NB4 (cell line): ENCODE data around the gene TRIM54.

ENCODE experiments used
- DNase-seq: peaks from one replicate; pipeline ENCODE4 v3.0.0; 2010; ENCODE audit warnings: low read depth
- H3K4me3 ChIP-seq: one replicate; pipeline ENCODE4 v1.5.1; 2011; ENCODE audit warnings: mild to moderate bottlenecking, low read depth, low read length, moderate library complexity
- CTCF ChIP-seq: IDR thresholded peaks from one replicate; pipeline ENCODE4 v1.5.1; 2012; ENCODE audit warnings: low read depth, low read length
- MAX ChIP-seq: IDR thresholded peaks from 2 replicates; pipeline ENCODE4 v1.6.1; 2011; ENCODE audit warnings: low read depth, low read length
- MYC ChIP-seq: IDR thresholded peaks from 2 replicates; pipeline ENCODE4 v1.6.1; 2011; ENCODE audit warnings: low read depth, low read length
- POLR2A ChIP-seq: IDR thresholded peaks from 2 replicates; pipeline ENCODE4 v1.6.1; 2011; ENCODE audit warnings: mild to moderate bottlenecking; ENCODE audit not compliant: insufficient read length; ENCODE audit errors: extremely low read depth

The TRIM54 gene

GRCh38 chr2:27261241-27261925, 20.8 kb upstream of the TRIM54 start:
- no peak for TF ChIP-seq MYC
- TF ChIP-seq MAX: no peak
- no peak overlapping the region for H3K4me3 ChIP-seq
- no peak for DNase-seq

- H3K4me3 ChIP-seq: no peak overlapping the region
- DNase-seq: no peak
- TF ChIP-seq MAX: no peak
- TF ChIP-seq MYC: no peak
- no peak for TF ChIP-seq CTCF
- TF ChIP-seq POLR2A: no peak
These were observed 20.3 kb upstream of the TRIM54 start for GRCh38 chr2:27261926-27262298.

DNA sequence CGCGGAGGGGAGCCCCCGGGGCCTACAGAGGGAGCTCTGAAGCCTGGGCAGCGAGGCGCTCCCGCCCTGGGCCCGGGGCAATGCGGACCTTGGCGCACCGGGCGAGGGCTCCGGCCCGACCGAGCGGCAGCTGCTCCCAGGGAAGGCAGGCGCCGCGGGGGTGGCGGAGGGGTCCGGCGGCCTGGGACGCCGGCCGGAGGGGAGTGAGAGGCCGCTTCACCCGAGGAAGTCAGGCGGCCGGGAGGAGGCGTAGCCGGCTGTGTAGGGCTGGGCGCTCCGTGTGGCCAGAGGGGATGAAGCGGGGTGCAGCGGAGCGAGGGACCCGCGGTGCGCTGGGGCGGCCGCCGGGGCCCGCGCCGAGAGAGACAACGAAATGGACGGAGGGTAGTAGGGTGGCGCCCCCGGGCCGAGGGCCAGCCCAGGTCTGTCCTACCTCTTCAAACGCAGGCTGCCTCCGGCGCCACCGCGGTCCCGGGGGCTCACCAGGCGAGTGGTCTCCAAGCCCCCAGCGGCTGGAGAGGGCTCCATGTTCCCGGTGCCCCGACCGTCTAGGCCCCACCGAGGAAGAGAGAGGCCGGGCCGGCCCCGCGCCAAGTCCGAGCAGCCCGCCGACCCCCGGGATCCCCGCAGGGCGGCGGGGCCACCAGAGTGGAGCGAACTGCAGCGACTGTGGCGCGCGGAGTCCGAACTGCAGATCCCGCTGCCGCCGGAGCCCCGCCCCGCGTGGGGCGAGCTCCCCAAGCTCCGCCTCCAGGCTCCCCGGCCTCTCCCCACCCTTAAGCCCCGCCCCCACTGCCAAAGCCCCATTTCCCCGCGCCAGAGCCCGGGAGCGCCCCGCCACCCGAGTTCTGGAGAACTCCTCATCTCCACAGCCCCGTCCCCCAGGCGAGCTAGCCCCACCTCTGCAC, 19.6 kb upstream of the TRIM54 start, which contains the start of gene SLC30A3:
TSS of gene SLC30A3 (minus strand) at position 669 of the 908 bp plus-strand sequence. CDS start at position 528, 141 bp downstream.
- DNase-seq: no peak
- no peak within 1 kb of the TSS for H3K4me3 ChIP-seq
- TF ChIP-seq MYC (no peak), POLR2A (no peak), MAX (no peak), CTCF (no peak)

DNA sequence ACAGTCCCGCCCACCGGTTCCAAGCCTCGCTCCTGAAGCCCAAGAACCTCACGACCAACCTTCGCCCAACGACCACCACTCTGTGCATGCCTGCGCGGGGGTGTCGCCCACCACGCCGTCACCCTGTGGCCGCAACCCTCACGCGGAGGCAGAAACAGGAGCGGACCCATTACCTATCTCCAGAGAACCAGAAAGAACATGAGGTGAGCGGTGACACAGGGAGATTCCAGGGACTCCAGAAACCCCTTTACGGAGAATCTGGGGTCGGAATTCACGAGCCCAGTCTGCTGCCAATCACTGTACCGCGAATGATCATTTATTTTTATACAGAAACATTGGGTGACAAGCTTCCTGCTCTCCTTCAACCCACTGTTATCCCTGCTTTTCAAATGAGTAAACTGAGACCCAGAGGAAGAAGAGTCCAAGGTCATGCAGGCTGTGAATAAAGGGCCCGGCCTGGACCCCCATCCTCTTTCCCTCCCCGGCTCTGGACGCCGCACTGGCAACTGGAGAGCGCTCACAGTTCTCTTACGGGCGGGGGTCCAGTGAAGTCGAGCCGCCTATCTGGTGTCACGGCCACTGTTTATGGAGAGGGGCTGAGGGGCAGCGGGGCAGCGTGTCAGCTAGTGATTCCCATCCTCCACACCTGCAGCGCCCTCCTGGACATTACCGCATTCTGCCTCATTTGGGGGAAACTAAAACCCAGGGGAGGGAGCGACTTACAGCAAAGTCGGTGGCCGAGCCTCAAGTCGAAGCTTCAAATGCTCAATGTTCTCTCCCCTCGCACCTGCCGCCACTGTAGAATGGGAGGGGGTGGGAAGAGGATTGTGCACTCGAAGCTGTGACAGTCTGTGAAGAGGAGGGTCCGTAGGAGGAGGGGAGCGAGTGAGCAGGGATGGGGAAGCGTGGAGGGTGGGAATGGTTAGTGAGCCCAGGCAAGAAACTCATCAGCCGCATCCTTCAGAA, 18.7 kb upstream of the TRIM54 start:
- no peak for DNase-seq
- TF ChIP-seq POLR2A (no peak), CTCF (no peak), MYC (no peak), MAX (no peak)
- H3K4me3 ChIP-seq: no peak overlapping the region

DNA sequence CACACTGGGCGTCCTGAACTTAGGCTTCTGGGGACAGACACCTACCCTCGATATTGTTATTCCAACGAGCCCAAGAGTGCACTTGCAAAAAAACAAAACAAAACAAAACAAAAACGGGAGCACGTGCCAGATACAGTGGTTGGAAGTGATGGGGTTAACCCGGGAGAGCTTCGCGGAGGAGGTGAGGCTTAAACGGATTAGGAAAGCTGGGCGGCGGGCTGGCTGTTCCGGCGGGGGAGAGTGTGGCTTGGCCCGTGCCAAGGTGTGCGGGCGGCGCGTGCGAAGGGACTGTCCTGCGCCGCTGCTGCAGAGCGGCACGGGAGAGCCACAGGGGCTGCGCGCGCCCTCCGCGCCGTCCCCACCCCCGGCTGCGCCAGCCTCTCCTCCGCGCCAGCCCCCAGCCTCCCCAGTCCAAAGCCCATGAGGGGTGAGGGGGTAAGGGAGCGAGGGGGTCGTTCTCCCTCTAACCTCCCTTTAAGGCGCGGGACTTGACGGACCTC, 17.9 kb upstream of the TRIM54 start:
- no peak for TF ChIP-seq MYC
- no peak for TF ChIP-seq MAX
- no peak for TF ChIP-seq CTCF
- TF ChIP-seq POLR2A: no peak
- no peak overlapping the region for H3K4me3 ChIP-seq
- no peak for DNase-seq
